Epidermal melanocyte (primary cell): ENCODE results near the gene COPS8.

Source experiments
- DNase-seq: peaks from one replicate; pipeline ENCODE4 v3.0.0; 2011; ENCODE audit warnings: low spot score; ENCODE audit not compliant: insufficient read length

The COPS8 gene

DNA sequence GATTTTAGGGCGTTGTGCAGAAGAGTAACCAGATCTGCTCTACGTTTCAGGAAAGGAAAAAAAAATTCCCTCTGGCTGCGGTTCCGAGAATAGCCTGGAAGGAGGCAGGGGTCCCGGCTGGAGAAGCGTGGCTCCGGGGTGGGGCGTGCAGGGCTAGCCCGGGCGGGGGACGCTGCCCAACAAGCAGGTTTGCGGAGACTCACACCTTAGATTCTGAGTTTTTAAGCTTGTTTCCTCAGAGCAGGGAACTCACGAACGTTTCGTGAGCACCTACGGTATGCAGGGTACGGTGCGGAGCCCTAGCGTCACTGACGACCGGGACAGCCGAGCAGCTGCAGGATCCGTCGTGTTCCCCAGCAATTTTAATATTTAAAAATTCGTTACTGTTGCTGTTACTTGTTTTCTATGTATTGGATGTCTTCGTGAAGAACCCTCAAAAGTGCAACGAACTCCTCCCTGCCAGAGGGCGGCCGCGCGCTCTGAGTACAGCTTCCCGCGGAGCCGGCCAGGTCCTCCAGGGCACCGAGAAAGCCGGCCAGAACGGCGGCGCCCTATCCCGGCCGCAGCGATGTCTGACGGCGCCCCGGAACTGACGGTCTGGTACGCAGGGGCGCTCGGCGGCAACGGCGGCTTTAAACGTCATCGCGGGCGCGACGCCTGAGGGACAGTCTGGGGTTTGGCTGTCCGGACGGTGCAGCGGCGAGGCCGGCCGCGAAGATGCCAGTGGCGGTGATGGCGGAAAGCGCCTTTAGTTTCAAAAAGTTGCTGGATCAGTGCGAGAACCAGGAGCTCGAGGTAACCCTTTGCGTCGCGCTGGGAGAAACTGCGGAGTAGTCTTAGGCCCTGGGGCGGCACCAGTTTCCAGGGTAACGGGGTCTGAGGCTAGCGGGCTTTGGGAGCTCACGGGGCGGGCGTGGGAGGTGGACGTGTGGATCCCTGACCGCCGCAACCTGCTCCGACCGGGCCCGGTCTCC, at the start of gene COPS8:
Gene COPS8, plus strand, starts transcription at position 642 of the 974 bp plus-strand sequence. Its CDS starts 76 bp downstream, at position 718.
- peak; percentile 81 for DNase-seq

DNA sequence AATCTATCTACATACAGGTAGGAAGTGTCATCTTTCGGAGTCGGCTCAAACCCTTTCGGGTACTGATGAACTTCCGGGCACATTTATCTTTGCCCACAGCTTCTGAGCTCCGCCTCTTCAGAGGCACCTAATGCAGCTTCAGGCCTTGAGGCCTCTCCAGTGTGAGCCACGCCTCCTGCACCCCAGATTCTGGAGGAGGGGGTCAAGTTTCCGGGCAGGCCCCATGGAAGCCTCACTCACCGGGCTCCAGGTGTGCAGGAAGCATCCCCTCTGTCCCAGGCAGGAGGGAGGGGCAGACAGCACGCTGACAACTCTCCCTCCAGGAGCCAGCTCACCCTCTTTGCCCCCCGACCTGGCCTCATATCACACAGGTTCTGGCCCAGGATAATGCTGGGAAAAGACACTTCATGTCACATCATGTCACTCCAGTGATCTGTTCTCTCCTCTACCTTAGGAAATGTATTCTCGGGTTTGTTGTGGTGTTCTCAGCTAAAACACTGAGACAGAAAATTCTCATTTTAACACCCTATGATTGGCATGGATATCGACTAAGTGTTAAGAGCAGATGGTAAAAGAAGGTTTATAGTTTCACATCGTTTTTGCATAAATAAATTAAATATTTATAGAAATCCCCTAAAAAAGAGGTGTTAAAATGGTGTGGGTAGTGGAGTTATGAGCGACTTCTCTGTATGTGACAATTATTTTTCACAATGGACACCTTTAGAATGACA, 46.2 kb upstream of the COPS8 start:
- DNase-seq: no peak

DNA sequence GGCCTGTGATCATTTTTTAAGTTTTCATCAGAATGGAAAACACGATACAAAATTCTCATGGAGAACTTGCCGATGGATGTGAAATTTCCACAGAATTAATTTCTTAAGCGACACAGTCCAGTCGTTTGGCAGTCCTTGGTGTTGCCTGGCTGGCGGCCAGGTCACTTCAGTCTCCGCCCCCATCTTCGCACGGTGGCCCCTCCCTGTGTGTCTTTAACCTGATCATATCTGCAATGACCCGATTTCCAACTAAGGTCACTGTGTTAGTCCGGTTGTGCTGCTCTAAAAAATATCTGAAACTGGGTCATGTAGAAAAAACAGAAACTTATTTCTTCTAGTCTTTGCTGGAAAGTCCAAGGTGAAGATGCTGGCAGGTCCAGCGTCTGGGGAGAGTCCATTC, 44.5 kb upstream of the COPS8 start:
- no peak for DNase-seq

DNA sequence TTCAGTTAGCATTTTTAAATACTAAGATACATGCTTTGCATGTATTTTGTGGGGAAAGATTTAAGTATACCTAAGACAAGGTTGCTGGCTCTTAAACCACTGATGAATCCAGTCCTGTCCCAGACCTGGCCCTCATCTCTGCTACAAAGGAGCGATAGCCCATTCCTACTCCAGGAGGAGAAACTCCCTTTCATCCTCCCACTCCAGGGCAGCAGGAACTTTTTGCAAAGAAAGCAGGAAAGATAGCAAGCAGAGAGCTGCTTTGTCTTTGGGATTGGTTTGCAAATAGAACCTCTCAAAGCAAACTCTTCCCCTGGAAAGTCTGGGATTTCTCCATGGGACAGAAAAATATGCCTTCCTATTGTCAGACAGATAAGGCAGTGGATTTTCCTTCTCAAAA, 43.6 kb upstream of the COPS8 start:
- DNase-seq: no peak

DNA sequence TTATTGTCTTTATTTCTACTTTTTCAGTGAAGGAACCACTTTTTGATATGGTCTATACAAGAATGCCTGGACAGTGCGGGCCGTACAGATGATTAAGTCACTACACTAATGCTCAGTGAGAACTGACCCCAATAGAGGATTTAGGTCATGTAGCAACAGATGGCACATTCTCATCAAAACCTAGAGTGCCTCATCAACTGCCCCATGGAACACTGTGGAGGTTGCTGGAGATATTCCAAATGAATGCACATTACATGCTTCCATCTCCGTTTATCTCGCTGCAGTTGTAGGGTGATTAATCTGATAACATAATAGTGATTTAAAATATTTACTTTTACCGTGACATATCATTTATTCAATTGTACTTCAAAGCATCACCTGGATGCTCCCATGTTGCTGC, 41.8 kb upstream of the COPS8 start:
- DNase-seq: no peak

DNA sequence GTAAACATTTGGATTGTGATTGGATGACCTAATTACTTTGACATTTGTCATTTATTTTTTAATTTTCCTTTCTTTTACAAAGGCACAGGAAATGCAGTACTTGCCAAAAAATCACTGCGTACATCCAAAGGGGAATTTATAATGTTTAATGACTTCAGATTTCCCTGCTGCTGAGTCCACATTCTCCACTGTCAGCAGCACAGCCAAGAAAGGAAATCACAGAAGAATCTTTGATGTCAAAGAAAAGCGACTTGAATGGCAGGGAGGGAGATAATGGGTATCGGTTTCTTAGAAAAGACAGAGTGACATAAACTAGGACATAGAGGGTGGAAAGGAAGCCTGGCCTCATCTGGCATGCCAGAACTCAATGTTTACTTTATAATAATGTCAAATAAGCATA, 41.4 kb upstream of the COPS8 start:
- no peak for DNase-seq

DNA sequence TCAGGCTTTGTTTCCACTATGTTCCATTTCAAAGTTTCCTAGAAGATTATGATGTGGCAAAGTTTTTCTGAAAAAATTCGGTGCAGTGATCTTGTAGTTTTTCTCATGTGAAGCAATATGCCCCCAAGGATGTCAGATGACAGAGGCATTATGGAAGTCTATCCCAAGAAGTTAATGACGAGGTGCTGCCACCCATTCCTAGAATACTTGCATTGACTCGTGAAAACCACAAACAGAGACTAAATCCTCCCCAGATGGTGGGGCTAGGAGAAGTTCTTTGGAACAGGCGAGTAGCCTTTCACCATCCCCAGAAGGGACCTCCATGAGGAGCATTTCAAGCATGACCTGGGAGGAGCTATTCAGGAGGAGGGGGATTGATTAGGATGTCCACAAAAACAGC, 40.2 kb upstream of the COPS8 start:
- no peak for DNase-seq

DNA sequence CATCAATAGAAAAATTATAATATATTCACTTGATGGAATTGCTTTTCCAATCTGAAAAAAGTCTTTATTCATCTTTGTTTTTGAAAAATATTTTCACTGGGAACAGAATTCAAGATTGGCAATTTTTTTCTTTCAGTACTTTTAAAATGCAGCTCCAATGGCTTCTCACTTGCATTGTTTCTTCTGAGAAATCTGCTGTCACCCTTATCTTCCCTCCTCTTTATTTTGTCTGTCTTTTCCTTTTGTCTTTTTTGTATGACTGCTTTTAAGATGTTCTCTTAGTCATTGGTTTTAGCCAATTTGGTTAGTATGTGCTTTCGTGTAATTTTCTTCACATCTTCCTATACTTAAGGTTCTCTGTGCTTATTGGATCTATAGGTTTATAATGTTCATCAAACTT, 37.1 kb upstream of the COPS8 start:
- DNase-seq: no peak

DNA sequence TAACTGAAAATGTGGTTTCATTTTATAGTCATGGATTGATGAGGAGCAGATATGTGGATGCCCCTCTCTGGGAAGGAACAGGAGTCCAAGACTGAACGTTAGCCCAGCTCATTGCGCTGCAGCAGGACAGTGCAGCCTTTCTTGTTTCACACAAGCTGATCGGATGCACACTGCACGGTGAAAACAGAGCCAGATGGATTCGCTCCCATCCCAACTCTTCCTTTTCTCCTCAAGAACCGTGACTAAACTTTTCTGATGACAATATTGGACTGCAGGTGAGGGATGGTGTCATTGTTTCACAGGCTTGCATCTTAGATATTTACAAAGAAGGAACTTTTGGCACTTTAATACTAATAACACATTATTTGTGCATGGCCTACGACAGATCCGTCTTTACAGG, 33.8 kb upstream of the COPS8 start:
- DNase-seq: no peak

DNA sequence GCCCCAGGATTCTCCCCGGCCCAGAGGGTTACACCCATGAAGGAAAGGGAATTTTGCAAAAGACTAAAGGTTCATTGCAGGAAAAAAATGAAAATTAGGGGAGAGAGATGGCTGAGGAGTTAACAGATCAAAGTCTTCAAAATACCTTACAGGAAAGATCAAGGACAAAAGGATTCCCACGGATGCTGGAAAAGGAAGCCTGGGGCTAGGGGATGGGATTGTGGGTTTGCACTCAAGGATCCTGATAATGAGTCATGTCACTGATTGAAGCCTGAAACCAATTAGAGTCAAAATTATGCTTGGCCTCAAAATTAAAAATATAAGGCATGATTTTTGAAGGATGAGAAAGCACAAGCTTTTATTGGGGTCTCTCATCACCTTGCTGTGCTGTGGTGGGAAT, 32.6 kb upstream of the COPS8 start:
- DNase-seq: no peak

DNA sequence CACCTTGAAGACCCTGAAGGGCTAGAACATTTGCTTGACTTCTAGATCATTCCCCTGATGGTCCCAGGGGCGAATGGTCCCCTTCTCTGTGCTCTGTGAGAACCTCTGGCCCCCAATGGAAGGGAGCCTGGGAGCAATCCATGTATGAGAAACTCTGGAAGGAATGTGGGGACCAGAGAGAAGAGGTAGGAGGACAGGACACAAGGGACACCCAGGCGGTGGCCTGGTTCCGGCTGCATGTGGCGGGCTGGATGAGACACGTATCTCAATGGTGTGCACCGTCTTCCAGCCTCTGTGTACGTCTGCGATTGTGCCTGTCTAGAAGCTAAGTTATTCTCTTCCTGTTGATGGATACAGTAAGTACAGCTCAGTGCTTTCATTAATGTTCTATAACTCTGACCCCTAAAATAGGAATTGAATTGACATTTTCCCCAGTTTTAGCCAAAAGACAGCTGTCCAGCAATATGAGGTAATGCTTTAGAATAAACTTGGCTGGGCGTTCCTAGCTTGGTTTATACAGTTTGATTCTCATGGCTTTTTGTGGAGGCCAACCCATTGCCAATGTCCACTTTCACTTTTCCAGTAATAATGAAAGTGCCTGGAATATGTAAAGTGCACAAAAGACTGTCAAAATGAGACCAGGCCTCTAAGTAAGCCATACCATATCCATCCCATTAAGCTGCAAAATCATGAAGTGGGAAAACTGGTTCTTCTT, 30.1 kb upstream of the COPS8 start:
- no peak for DNase-seq

DNA sequence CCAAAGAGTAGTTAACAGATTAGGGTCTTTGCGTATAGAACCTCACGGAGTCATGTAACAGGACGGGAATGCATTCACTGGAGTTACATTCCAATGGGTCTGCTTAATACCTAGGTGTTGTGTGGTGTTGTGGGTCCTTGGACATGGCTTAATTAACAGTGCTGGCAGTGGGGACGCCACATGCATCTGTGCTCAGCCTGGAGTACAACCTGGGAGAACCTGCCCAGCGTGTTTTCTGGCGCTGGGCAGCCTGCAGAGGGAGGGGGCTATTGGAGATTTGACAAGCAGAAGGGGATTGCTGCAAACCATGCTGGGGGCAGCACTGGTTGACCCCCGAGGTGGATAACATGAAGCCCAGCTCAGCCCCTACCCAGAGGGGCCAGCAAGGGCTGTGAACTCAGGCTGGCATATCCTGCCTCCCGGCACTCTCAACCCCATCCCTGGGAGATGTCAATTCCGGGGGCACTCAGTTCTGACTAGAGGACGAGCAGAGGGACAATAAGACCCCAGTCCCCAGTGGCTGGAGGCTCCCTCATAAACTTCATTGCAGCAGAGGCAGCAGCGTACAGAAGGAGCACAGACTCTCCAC, 29.3 kb upstream of the COPS8 start:
- DNase-seq: no peak

DNA sequence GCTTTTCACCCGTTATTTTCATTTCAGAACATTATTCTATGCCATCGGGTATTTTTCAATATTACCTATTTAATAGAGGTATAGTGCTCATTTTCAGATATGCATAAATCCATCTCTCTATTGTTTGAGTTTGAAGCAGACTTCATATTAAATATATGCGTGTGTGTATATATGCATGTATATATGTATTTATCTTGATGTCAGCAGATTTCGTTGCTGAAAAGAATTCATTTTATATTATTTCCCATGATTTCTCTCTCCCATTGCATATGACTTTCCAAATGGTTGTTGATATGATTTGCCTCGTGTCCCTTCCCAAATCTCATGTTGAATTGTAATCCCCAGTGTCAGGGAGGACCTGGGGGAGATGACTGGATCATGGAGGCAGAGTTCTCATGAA, 28.6 kb upstream of the COPS8 start:
- no peak for DNase-seq

DNA sequence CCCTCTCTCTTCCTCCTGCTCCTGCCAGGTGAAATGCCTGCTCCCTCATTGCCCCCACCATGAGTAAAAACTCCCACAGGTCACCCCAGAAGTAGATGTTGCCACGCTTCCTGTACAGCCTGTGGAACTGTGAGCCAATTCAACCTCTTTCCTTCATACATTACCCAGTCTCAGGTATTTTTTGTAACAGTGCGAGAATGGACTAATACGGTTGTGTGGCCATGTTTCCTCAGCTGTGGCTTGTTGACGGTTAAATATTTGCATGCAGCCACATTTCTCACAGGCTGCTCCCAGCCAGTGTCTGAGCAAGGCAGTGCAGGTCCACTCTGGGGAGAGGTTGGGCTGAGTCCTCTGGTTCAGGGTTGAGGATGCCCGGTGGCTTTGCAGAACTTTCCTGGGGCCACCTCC, 27.8 kb upstream of the COPS8 start:
- DNase-seq: no peak

DNA sequence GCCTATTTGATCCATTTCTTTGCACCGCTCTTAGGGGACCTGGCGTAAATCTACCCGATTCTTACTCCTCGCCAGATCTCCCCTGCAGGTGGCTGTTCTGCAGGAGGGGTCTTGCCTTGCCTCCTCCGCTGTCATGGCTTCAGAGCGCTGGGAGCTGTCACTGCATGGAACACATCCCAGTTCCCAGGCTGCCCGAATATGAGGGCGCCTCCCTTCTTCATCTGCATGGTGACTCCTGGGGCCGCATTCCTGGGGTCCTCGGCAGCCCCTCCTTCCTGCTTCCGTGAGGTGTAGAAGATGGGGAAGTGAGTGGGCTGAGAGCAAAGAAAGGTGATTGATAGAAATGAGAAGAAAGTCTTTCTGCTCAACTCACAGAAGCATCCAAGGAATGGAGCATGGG, 27.3 kb upstream of the COPS8 start:
- DNase-seq: no peak

DNA sequence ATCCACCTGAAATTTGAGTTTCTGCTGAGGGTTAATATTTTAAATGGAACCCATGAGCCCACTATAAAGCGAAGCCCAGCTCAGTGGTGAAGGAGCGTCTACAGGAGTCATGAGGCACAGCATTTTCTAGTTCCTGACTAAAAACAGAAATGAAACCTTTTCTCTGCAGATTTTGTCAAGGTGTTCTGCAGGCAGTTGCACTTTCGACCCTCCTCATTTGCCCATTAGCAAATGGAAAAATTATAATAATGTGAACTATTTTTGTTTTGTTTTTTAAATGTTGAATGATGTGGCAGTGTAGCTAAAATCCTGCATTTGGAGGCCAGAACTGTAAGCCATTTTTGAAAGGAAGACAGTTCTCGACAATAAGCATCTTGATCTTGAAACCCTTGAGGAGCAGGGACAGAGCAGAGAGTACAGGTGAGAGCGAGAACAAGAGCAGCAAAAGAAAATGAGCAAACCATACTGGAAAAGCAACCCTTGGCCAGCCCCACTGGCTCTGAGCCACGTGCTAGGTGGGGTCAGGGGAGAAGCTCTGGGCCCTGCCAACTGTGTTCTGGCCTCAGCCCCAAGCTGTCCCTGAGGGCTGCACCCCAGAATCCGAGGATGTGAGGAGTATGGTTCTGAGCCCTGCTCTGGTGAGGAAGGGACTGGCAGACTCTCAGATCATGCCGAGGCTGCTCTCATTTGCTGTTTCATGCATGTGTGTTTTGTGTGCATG, 26.4 kb upstream of the COPS8 start:
- no peak for DNase-seq

DNA sequence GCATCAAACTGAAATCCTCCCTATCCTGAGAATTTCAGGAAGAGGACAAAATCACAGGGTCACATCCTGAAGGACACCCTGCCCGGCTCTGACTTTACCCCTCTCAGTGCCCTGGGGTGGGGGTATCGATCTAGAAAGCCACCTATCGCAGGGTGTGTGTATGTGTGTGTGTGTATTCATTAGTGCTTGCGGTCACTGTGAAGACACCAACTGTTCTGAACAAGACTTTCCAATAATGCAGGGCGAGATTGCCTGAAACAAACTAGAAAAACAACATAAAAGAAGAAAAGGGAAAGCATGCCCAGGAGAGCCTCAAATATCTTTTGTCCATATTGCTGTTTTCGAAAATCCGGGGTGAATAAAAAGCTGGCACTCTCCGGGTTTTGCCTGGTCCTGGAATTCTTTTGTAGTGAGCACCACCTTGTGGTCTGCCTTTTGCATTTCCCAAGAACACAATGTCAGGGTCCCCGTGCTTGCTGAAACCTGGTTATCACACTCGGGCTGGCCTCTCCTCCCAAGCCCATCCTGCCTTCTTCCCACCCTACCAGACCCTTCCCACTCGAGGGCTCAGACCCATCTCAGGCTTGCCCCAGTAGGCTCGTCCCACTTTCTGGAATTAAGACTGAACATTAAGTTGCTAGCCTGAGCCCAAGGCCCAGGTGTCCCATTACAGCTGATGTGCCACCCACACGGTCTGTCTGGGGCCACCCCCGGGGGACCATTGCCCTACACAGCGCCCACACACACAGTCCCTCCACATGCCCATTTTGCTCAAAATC, 25.0 kb upstream of the COPS8 start:
- peak; percentile 51 for DNase-seq

DNA sequence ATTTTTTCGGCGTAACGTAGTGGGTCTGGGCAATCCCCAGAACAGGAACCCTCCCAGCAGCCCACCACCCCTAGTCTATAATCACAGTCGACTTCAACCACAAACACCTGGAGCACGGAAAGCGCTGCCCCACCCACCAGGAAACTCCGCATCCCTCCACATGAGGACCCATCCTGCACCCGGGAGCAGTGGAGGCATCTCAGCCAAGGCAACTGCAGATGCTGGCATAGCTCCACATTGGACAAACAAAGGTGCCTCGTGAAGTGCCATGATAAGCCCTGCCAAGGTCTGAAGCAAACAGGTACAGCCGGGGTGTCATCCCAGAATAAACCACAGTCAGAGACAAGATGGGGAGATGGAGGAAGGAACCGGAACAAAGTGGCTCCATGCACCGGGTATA, 24.3 kb upstream of the COPS8 start:
- DNase-seq: no peak

DNA sequence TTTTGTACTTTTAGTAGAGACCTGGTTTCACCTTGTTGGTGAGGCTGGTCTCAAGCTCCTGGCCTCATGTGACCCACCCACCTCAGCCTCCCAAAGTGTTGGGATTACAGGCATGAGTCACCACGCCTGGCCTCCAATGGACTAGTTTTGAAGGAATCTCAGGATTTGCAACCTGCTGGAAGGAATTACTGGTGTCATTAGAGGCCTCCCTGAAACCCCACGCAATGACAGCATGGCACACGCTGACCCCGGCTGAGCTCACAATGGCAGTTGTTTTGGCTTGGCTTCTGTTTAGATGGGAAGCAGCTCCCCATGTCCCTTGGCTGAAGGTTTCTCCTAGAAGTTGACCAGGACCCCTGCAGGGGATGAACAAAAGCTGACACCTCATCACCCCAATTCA, 23.1 kb upstream of the COPS8 start:
- no peak for DNase-seq
